Transverse colon (tissue), 4 donors: Measurements from ENCODE around the gene SOD3. TPM values are rescaled to one million over a fixed set of nuclear protein-coding genes. Genes with fewer than 3 reads are reported as not detected.
A peak's percentile ranks its signal among the peaks of the same experiment; 100 is the strongest.

Source experiments
- DNase-seq: peaks from one replicate; pipeline ENCODE4 v3.0.0-alpha.2; 2019
- H3K27ac ChIP-seq, 4 donors: fragments of 200-600 bp; sonication (generic); 2 replicates each; pipeline ENCODE4 v1.5.1; 2016 to 2018; ENCODE audit warnings: inconsistent platforms in 4 of 4
- H3K27me3 ChIP-seq: fragments of 200-600 bp; sonication (generic); 2 replicates; pipeline ENCODE4 v1.5.1; 2017; ENCODE audit warnings: inconsistent platforms
- H3K36me3 ChIP-seq, 4 donors: fragments of 200-600 bp; sonication (generic); 2 replicates each; pipeline ENCODE4 v1.5.1; 2017 to 2019; ENCODE audit warnings: inconsistent platforms in 4 of 4
- H3K4me1 ChIP-seq, 4 donors: fragments of 200-600 bp; sonication (generic); 2 replicates each; pipeline ENCODE4 v1.5.1; 2017 to 2020; ENCODE audit warnings: inconsistent platforms in 4 of 4
- H3K4me3 ChIP-seq, 4 donors: fragments of 200-600 bp; sonication (generic); 1 replicate in 1 of 4; 2 replicates in 3 of 4; pipeline versions ENCODE4 v1.5.1 to v1.6.1; 2017 to 2019; ENCODE audit warnings: inconsistent platforms in 4 of 4
- H3K9me3 ChIP-seq, 2 donors: fragments of 200-600 bp; sonication (generic); 2 replicates each; pipeline ENCODE4 v1.5.1; 2017 to 2019; ENCODE audit warnings: inconsistent platforms in 2 of 2
- EP300 ChIP-seq: sonication (generic); formaldehyde crosslinking; IDR thresholded peaks from one replicate; pipeline ENCODE4 v1.6.1; 2017; ENCODE audit warnings: antibody characterized with exemption, low read depth
- POLR2A ChIP-seq: fragments of 450-650 bp; IDR thresholded peaks from one replicate; pipeline ENCODE4 v1.6.1; 2016; ENCODE audit warnings: antibody characterized with exemption, mild to moderate bottlenecking, moderate library complexity
- POLR2AphosphoS5 ChIP-seq, 3 donors: sonication (generic); formaldehyde crosslinking; IDR thresholded peaks; one replicate each; pipeline ENCODE4 v1.6.1; 2016; ENCODE audit warnings: antibody characterized with exemption in 3 of 3
- WGBS, 2 donors: methylation state at CpG; one replicate each; pipeline ENCODE4 v1.1.5; 2018; ENCODE audit warnings: low coverage in 1 of 2; 5-methylcytosine and 5-hydroxymethylcytosine counted together
- in situ Hi-C, 4 donors: fragments of 200-750 bp; cut with MboI; loops; one replicate each; pipeline versions ENCODE4 v1.15.0 to v1.15.1; 2017; ENCODE audit warnings: low sequenced_read_pairs in 3 of 4, low pct_ligation_motif_present in 1 of 4, low pct_unique_long_range_greater_than_20kb in 1 of 4
- intact Hi-C: fragments of 100-400 bp; cut with DNase I; formaldehyde crosslinking; loops from one replicate; pipeline ENCODE4 v1.15.1; 2023; ENCODE audit warnings: low total_unique reads
- total RNA-seq, 4 donors: library from RNA; depleted of rRNA; stranded (reverse); fragments of >200 nt; gene quantifications; one replicate each; pipeline ENCODE4 v1.1.0, GENCODE V29; 2016
- TF ChIP-seq, protein P1 (sequence below), 5 experiments: fragments of 200-600 bp in 3 of 5; fragments of 450-650 bp in 2 of 5; sonication (generic) in 3 of 5; IDR thresholded peaks; 1 replicate in 2 of 5; 2 replicates in 3 of 5; pipeline ENCODE4 v1.5.1; 2016 to 2017; ENCODE audit warnings: antibody characterized with exemption in 5 of 5, inconsistent platforms in 3 of 5, mild to moderate bottlenecking in 2 of 5, moderate library complexity in 1 of 5

SOD3 gene
- total RNA-seq, 4 donors from 2014 or later: 27.7 to 112 (median 71.7) TPM

DNA sequence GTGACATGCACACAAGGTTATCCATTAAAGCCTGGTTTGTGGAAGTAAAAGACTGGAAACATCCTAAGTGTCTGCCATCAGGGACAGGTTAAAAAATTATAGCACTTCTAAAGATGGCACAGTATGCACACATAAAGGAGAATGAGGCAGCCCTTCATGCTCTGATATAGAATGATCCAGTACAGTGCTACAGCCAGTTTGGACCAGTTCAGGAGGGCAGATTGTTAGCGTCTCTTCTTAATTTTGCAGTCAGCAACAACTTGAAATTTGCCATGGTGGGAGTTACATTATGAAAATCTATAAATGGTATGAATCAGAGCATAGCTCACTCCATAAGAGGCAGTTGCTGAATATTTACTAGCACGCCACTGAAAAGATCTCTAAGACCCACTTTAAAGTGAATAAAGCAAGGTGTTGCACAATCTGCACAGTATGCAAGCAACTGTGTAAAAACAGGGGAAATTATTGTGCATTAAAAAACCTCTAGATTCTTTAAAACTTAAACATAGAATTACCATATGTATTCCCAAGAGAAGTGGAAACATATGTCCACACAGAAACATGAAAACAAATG lies 20.3 kb upstream of the SOD3 start:
- TF ChIP-seq EP300: no peak
- no peak for TF ChIP-seq POLR2AphosphoS5 (IDR thresholded peaks at IDR 0.05)
- in situ Hi-C loops: no loop called here
- DNase-seq: no peak
- Histone ChIP-seq H3K36me3 (no peaks in the 10 kb centered on the region), H3K4me3 (no peak overlapping the region), H3K9me3 (no peaks in the 10 kb centered on the region), H3K27me3 (no peaks in the 10 kb centered on the region), H3K4me1 (peaks cover 0 to 14% (median 5%) of the 10 kb centered on the region in 4 donors), H3K27ac (no peak overlapping the region)
- 89 to 90% methylated on average over 2 of the region's 2 CpGs for WGBS, 2 donors
- intact Hi-C loops: no loop called here

DNA sequence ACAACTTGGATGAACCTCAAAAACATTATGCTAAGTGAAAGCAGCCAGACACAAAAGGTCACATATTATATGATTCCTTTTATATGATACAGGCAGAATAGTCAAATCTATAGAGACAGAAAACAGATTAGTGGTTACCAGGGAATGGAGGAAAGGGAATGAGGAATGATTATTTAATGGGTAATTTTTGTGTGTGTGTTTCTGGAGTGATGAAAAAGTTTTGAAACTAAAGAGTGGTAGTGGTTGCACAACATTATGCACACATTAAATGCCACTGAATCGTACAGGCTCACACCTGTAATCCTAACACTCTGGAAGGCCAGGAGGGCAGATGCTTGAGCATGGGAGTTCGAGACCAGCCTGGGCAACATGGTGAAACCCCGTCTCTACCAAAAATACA lies 19.6 kb upstream of the SOD3 start:
- in situ Hi-C loops: no loop called here
- intact Hi-C loops: no loop called here
- TF ChIP-seq POLR2A: no peak
- TF ChIP-seq POLR2AphosphoS5 (IDR thresholded peaks at IDR 0.05): no peak
- TF ChIP-seq, protein P1, sequence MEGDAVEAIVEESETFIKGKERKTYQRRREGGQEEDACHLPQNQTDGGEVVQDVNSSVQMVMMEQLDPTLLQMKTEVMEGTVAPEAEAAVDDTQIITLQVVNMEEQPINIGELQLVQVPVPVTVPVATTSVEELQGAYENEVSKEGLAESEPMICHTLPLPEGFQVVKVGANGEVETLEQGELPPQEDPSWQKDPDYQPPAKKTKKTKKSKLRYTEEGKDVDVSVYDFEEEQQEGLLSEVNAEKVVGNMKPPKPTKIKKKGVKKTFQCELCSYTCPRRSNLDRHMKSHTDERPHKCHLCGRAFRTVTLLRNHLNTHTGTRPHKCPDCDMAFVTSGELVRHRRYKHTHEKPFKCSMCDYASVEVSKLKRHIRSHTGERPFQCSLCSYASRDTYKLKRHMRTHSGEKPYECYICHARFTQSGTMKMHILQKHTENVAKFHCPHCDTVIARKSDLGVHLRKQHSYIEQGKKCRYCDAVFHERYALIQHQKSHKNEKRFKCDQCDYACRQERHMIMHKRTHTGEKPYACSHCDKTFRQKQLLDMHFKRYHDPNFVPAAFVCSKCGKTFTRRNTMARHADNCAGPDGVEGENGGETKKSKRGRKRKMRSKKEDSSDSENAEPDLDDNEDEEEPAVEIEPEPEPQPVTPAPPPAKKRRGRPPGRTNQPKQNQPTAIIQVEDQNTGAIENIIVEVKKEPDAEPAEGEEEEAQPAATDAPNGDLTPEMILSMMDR (IDR thresholded peaks at IDR 0.05): no peak
- no peak for TF ChIP-seq EP300
- Histone ChIP-seq H3K4me3 (no peak overlapping the region), H3K9me3 (no peaks in the 10 kb centered on the region), H3K27me3 (no peaks in the 10 kb centered on the region), H3K27ac (no peak overlapping the region), H3K36me3 (no peaks in the 10 kb centered on the region), H3K4me1 (peaks cover 2 to 17% (median 9%) of the 10 kb centered on the region in 4 donors)
- no peak for DNase-seq
- 84 to 90% methylated on average over 2 to 3 of the region's 3 CpGs for WGBS, 2 donors

- TF ChIP-seq POLR2AphosphoS5 (IDR thresholded peaks at IDR 0.05) (no peak), POLR2A (no peak)
- in situ Hi-C loops: no loop called here
- no peaks in the 10 kb centered on the region for H3K9me3 ChIP-seq
- no peak overlapping the region for H3K27ac ChIP-seq
- peaks cover 11 to 30% (median 24%) of the 10 kb centered on the region in 4 donors for H3K4me1 ChIP-seq
- 71 to 84% methylated on average over 11 of the region's 11 CpGs for WGBS, 2 donors
- DNase-seq: no peak
- intact Hi-C loops: no loop called here
- H3K36me3 ChIP-seq: no peaks in the 10 kb centered on the region
- no peaks in the 10 kb centered on the region for H3K27me3 ChIP-seq
- no peak overlapping the region for H3K4me3 ChIP-seq
Measured at GRCh38 chr4:24777536-24778463, 17.6 kb upstream of the SOD3 start.

GRCh38 chr4:24778464-24779225 lies 16.7 kb upstream of the SOD3 start:
- no peaks in the 10 kb centered on the region for H3K27me3 ChIP-seq
- in situ Hi-C loops (no loop called here), intact Hi-C loops (no loop called here)
- DNase-seq: peak; percentile 14
- TF ChIP-seq EP300 (no peak), POLR2AphosphoS5 (IDR thresholded peaks at IDR 0.05) (peak; percentile 10 to 73 (median 63))
- WGBS, 2 donors: 59 to 100% methylated on average over 2 to 3 of the region's 3 CpGs
- no peak overlapping the region for H3K4me3 ChIP-seq
- H3K4me1 ChIP-seq: peaks cover 11 to 36% (median 27%) of the 10 kb centered on the region in 4 donors
- no peaks in the 10 kb centered on the region for H3K36me3 ChIP-seq
- H3K27ac ChIP-seq: peak overlapping the region in 1 of 4 donors; percentile 19
- no peaks in the 10 kb centered on the region for H3K9me3 ChIP-seq

- in situ Hi-C loops (no loop called here), intact Hi-C loops (no loop called here)
- Histone ChIP-seq H3K4me3 (no peak overlapping the region), H3K36me3 (no peaks in the 10 kb centered on the region), H3K27me3 (no peaks in the 10 kb centered on the region), H3K27ac (peak overlapping the region; percentile 54 to 79 (median 66)), H3K4me1 (peaks cover 11 to 43% (median 27%) of the 10 kb centered on the region in 4 donors), H3K9me3 (peaks cover 0 to under 1% of the 10 kb centered on the region in 2 donors)
- 80 to 93% methylated on average over 2 of the region's 2 CpGs for WGBS, 2 donors
- TF ChIP-seq, protein P1 (IDR thresholded peaks at IDR 0.05): no peak
- TF ChIP-seq EP300 (no peak), POLR2A (no peak), POLR2AphosphoS5 (IDR thresholded peaks at IDR 0.05) (peak in 1 of 3 donors; percentile 5)
- DNase-seq: no peak
Measured at GRCh38 chr4:24780936-24781495, 14.4 kb upstream of the SOD3 start.
